Measurements from ENCODE around the gene MON1B.

MON1B gene

GRCh38 chr16:77212741-77213541 is 22.0 kb downstream of the MON1B start:
- H3K4me3 ChIP-seq (ENCODE audit: low read depth, low read length): 0 out of 2 replicates have a peak overlapping the region, but pooled peaks have one; percentile 15
- TF ChIP-seq CTCF (IDR thresholded peaks at IDR 0.05; ENCODE audit: control insufficient read depth, extremely low read depth, insufficient read depth): no peak
- no peak for DNase-seq (ENCODE audit: low read depth)

- DNase-seq (ENCODE audit: low read depth): no peak
- no peak for TF ChIP-seq CTCF (IDR thresholded peaks at IDR 0.05; ENCODE audit: control insufficient read depth, extremely low read depth, insufficient read depth)
- H3K4me3 ChIP-seq (ENCODE audit: low read depth, low read length): no peak overlapping the region
These were observed 22.6 kb downstream of the MON1B start for GRCh38 chr16:77213542-77214106.

GRCh38 chr16:77214411-77215138 is 23.6 kb downstream of the MON1B start:
- no peak for TF ChIP-seq CTCF (IDR thresholded peaks at IDR 0.05; ENCODE audit: control insufficient read depth, extremely low read depth, insufficient read depth)
- no peak overlapping the region for H3K4me3 ChIP-seq (ENCODE audit: low read depth, low read length)
- no peak for DNase-seq (ENCODE audit: low read depth)

GRCh38 chr16:77219437-77219836 is 28.4 kb downstream of the MON1B start:
- TF ChIP-seq CTCF (IDR thresholded peaks at IDR 0.05; ENCODE audit: control insufficient read depth, extremely low read depth, insufficient read depth): no peak
- H3K4me3 ChIP-seq (ENCODE audit: low read depth, low read length): no peak overlapping the region
- no peak for DNase-seq (ENCODE audit: low read depth)

GRCh38 chr16:77220427-77220826 is 29.4 kb downstream of the MON1B start:
- no peak for TF ChIP-seq CTCF (IDR thresholded peaks at IDR 0.05; ENCODE audit: control insufficient read depth, extremely low read depth, insufficient read depth)
- no peak for DNase-seq (ENCODE audit: low read depth)
- no peak overlapping the region for H3K4me3 ChIP-seq (ENCODE audit: low read depth, low read length)

GRCh38 chr16:77221482-77221881 is 30.5 kb downstream of the MON1B start:
- DNase-seq (ENCODE audit: low read depth): no peak
- H3K4me3 ChIP-seq (ENCODE audit: low read depth, low read length): no peak overlapping the region
- no peak for TF ChIP-seq CTCF (IDR thresholded peaks at IDR 0.05; ENCODE audit: control insufficient read depth, extremely low read depth, insufficient read depth)

All from LNCaP clone FGC (cell line).